H9 (cell line): ENCODE results near the gene EDC3. TPM values are rescaled to one million over a fixed set of nuclear protein-coding genes. Genes with fewer than 3 reads are reported as not detected.

Experiments
- DNase-seq: peaks from one replicate; pipeline ENCODE4 v3.0.0-alpha.2; 2017
- H2AFZ ChIP-seq: one replicate; pipeline ENCODE4 v1.6.1; 2013; ENCODE audit warnings: mild to moderate bottlenecking, low read length, control low read depth, moderate library complexity
- H2AK5ac ChIP-seq: 2 replicates; pipeline ENCODE4 v1.6.1; 2013; ENCODE audit warnings: low read length, control low read depth, mixed read lengths; ENCODE audit not compliant: insufficient read length
- H2BK120ac ChIP-seq: one replicate; pipeline ENCODE4 v1.6.1; 2013; ENCODE audit warnings: low read depth, mild to moderate bottlenecking, low read length, control low read depth, inconsistent platforms; ENCODE audit not compliant: poor library complexity, severe bottlenecking
- H2BK12ac ChIP-seq: 2 replicates; pipeline ENCODE4 v1.6.1; 2013; ENCODE audit warnings: low read length, control low read depth, mixed read lengths, low read depth; ENCODE audit not compliant: insufficient read length
- H2BK15ac ChIP-seq: 2 replicates; pipeline ENCODE4 v1.6.1; 2013; ENCODE audit warnings: low read depth, low read length, control low read depth
- H2BK20ac ChIP-seq: one replicate; pipeline ENCODE4 v1.6.1; 2013; ENCODE audit warnings: low read depth, mild to moderate bottlenecking, low read length, control low read depth, inconsistent platforms; ENCODE audit not compliant: poor library complexity, severe bottlenecking
- H2BK5ac ChIP-seq: 2 replicates; pipeline ENCODE4 v1.6.1; 2013; ENCODE audit warnings: low read length, control low read depth, mixed read lengths; ENCODE audit not compliant: insufficient read length
- H3K14ac ChIP-seq: 2 replicates; pipeline ENCODE4 v1.6.1; 2013; ENCODE audit warnings: low read length, control low read depth; ENCODE audit not compliant: insufficient read depth
- H3K18ac ChIP-seq: 2 replicates; pipeline ENCODE4 v1.6.1; 2013; ENCODE audit warnings: low read depth, mild to moderate bottlenecking, mixed read lengths, low read length, control low read depth; ENCODE audit not compliant: insufficient read length
- H3K23ac ChIP-seq: 2 replicates; pipeline ENCODE4 v1.6.1; 2013; ENCODE audit warnings: low read length, control low read depth, mixed read lengths, low read depth; ENCODE audit not compliant: insufficient read length
- H3K23me2 ChIP-seq: 2 replicates; pipeline ENCODE4 v1.6.1; 2013; ENCODE audit warnings: low read depth, mild to moderate bottlenecking, mixed read lengths, low read length, control low read depth; ENCODE audit not compliant: insufficient read length, poor library complexity, severe bottlenecking
- H3K27ac ChIP-seq: 2 replicates; pipeline ENCODE4 v1.5.1; 2013; ENCODE audit warnings: low read length, control low read depth, mixed read lengths, low read depth; ENCODE audit not compliant: insufficient read length
- H3K27me3 ChIP-seq: 2 replicates; pipeline ENCODE4 v1.6.1; 2013; ENCODE audit warnings: low read length, control low read depth, inconsistent platforms; ENCODE audit not compliant: insufficient read depth
- H3K4ac ChIP-seq: 2 replicates; pipeline ENCODE4 v1.6.1; 2013; ENCODE audit warnings: low read depth, mild to moderate bottlenecking, control low read depth, inconsistent platforms, low read length, moderate library complexity
- H3K4me1 ChIP-seq: 2 replicates; pipeline ENCODE4 v1.6.1; 2013; ENCODE audit warnings: low read length, control low read depth, inconsistent platforms; ENCODE audit not compliant: insufficient read depth
- H3K4me2 ChIP-seq: 2 replicates; pipeline ENCODE4 v1.6.1; 2013; ENCODE audit warnings: low read length, control low read depth, mixed read lengths; ENCODE audit not compliant: insufficient read length, insufficient read depth
- H3K56ac ChIP-seq: 2 replicates; pipeline ENCODE4 v1.6.1; 2013; ENCODE audit warnings: low read depth, mild to moderate bottlenecking, mixed read lengths, low read length, control low read depth; ENCODE audit not compliant: insufficient read length
- H3K79me1 ChIP-seq: 2 replicates; pipeline ENCODE4 v1.6.1; 2013; ENCODE audit warnings: low read depth, mild to moderate bottlenecking, moderate library complexity, low read length, control low read depth, inconsistent platforms; ENCODE audit not compliant: insufficient read depth, poor library complexity, severe bottlenecking
- H3K79me2 ChIP-seq: 2 replicates; pipeline ENCODE4 v1.6.1; 2013; ENCODE audit warnings: low read length, control low read depth, inconsistent platforms; ENCODE audit not compliant: insufficient read depth
- H3K9ac ChIP-seq: 2 replicates; pipeline ENCODE4 v1.6.1; 2013; ENCODE audit warnings: low read length, control low read depth, mixed read lengths; ENCODE audit not compliant: insufficient read length; ENCODE audit errors: extremely low read depth
- H3K9me3 ChIP-seq: one replicate; pipeline ENCODE4 v1.6.1; 2013; ENCODE audit warnings: low read depth, low read length, inconsistent platforms; ENCODE audit not compliant: control insufficient read depth
- H3T11ph ChIP-seq: one replicate; pipeline ENCODE4 v1.6.1; 2013; ENCODE audit warnings: mild to moderate bottlenecking, low read length, control low read depth, inconsistent platforms
- H4K20me1 ChIP-seq: one replicate; pipeline ENCODE4 v1.6.1; 2013; ENCODE audit not compliant: control insufficient read depth, insufficient read length, insufficient read depth
- H4K5ac ChIP-seq: 2 replicates; pipeline ENCODE4 v1.6.1; 2013; ENCODE audit warnings: low read depth, mild to moderate bottlenecking, mixed read lengths, low read length, control low read depth; ENCODE audit not compliant: insufficient read length
- H4K8ac ChIP-seq: replicated peaks from 2 replicates; pipeline ENCODE4 v1.6.1; 2013; ENCODE audit warnings: low read length, control low read depth, mixed read lengths, low read depth; ENCODE audit not compliant: insufficient read length
- H4K91ac ChIP-seq: 2 replicates; pipeline ENCODE4 v1.6.1; 2013; ENCODE audit warnings: low read depth, mild to moderate bottlenecking, moderate library complexity, mixed read lengths, low read length, control low read depth; ENCODE audit not compliant: insufficient read length
- H3K27ac Mint-ChIP-seq, 3 experiments: 2 replicates in 2 of 3; 3 replicates in 1 of 3; pipeline ENCODE4 v1.8.0; 2020 to 2021; ENCODE audit warnings: mixed read lengths in 3 of 3, mild to moderate bottlenecking in 1 of 3, moderate library complexity in 1 of 3
- H3K27me3 Mint-ChIP-seq: 2 replicates; pipeline ENCODE4 v1.8.0; 2021; ENCODE audit warnings: low read depth, mild to moderate bottlenecking, moderate library complexity, mixed read lengths
- H3K36me3 Mint-ChIP-seq, 3 experiments: 2 replicates in 2 of 3; 3 replicates in 1 of 3; pipeline ENCODE4 v1.8.0; 2020 to 2021; ENCODE audit warnings: low read depth in 3 of 3, mixed read lengths in 3 of 3; ENCODE audit not compliant: insufficient read depth in 1 of 3
- H3K4me1 Mint-ChIP-seq, 2 experiments: 2 replicates each; pipeline ENCODE4 v1.8.0; 2020; ENCODE audit warnings: mixed read lengths in 2 of 2
- H3K4me3 Mint-ChIP-seq, 2 experiments: 2 replicates in 1 of 2; 3 replicates in 1 of 2; pipeline ENCODE4 v1.8.0; 2020 to 2021; ENCODE audit warnings: mild to moderate bottlenecking in 2 of 2, mixed read lengths in 2 of 2, moderate library complexity in 1 of 2
- H3K9me3 Mint-ChIP-seq, 2 experiments: 2 replicates in 1 of 2; 3 replicates in 1 of 2; pipeline ENCODE4 v1.8.0; 2020; ENCODE audit warnings: mild to moderate bottlenecking in 2 of 2, mixed read lengths in 2 of 2, moderate library complexity in 1 of 2
- CTCF ChIP-seq: fragments of 200-600 bp; sonication (generic); conservative IDR thresholded peaks from 3 replicates; pipeline ENCODE4 v1.8.0; 2021; ENCODE audit warnings: antibody characterized with exemption, mild to moderate bottlenecking
- WGBS: extraction: QIAGEN DNeasy Blood & Tissue Kit; methylation state at CpG from one replicate; pipeline ENCODE4 v1.1.7; 2013; ENCODE audit warnings: missing lambda C conversion rate, low lambda C conversion rate, mixed read lengths; ENCODE audit not compliant: insufficient read length; ENCODE audit errors: extremely low coverage; 5-methylcytosine and 5-hydroxymethylcytosine counted together
- total RNA-seq: library from RNA; stranded (reverse); gene quantifications from 2 replicates; pipeline ENCODE4 v1.2.1, GENCODE V29; 2021

Gene EDC3
- total RNA-seq, 1 experiment from 2014 or later = 60.5 TPM

- Histone ChIP-seq H3K9ac (no peak overlapping the region), H3K79me1 (peaks cover 6% of the 10 kb centered on the region), H3K4me1 (no peaks in the 10 kb centered on the region), H3K27ac (no peak overlapping the region), H2BK12ac (no peak overlapping the region), H3K56ac (no peak overlapping the region), H2BK120ac (no peak overlapping the region), H3K23ac (no peak overlapping the region), H4K20me1 (no peaks in the 10 kb centered on the region), H3T11ph (no peak overlapping the region), H3K27me3 (no peaks in the 10 kb centered on the region), H2BK20ac (no peak overlapping the region), H4K91ac (no peak overlapping the region), H3K23me2 (no peaks in the 10 kb centered on the region), H4K8ac (no peak overlapping the region), H3K79me2 (peaks cover 14% of the 10 kb centered on the region; the same call in 1 of the 2 replicates), H2AK5ac (no peak overlapping the region), H3K4ac (no peak overlapping the region), H3K14ac (no peak overlapping the region; the same call in 1 of the 2 replicates), H3K4me2 (no peak overlapping the region), H2BK5ac (no peak overlapping the region), H2BK15ac (no peak overlapping the region), H4K5ac (no peak overlapping the region), H2AFZ (no peak overlapping the region), H3K18ac (no peak overlapping the region), H3K9me3 (no peaks in the 10 kb centered on the region)
- Mint-ChIP-seq H3K27ac (peak overlapping the region in 1 of 3 experiments; percentile 58; a peak in 1 of 7 replicates), H3K9me3 (no peaks in the 10 kb centered on the region), H3K36me3 (peaks cover 53 to 77% (median 75%) of the 10 kb centered on the region in 3 experiments; a peak in 6 of 7 replicates), H3K4me1 (peaks cover 17 to 21% of the 10 kb centered on the region in 2 experiments), H3K4me3 (no peak overlapping the region), H3K27me3 (no peaks in the 10 kb centered on the region; the same call in 1 of the 2 replicates)
- WGBS = no CpG with 5 or more reads among the region's 21 CpGs
- no peak for TF ChIP-seq CTCF
- DNase-seq = peak; percentile 84
These were observed 73.9 kb downstream of the EDC3 start for GRCh38 chr15:74621936-74622335.
